GM18517 (cell line): ENCODE data around the gene ARHGAP40.

ENCODE experiments used
- ATAC-seq: cut with Tn5 transposase; IDR thresholded peaks from one replicate; pipeline ENCODE4 v1.9.1; 2021; ENCODE audit warnings: mild to moderate bottlenecking, moderate library complexity; ENCODE audit not compliant: unreplicated experiment

Gene ARHGAP40

DNA sequence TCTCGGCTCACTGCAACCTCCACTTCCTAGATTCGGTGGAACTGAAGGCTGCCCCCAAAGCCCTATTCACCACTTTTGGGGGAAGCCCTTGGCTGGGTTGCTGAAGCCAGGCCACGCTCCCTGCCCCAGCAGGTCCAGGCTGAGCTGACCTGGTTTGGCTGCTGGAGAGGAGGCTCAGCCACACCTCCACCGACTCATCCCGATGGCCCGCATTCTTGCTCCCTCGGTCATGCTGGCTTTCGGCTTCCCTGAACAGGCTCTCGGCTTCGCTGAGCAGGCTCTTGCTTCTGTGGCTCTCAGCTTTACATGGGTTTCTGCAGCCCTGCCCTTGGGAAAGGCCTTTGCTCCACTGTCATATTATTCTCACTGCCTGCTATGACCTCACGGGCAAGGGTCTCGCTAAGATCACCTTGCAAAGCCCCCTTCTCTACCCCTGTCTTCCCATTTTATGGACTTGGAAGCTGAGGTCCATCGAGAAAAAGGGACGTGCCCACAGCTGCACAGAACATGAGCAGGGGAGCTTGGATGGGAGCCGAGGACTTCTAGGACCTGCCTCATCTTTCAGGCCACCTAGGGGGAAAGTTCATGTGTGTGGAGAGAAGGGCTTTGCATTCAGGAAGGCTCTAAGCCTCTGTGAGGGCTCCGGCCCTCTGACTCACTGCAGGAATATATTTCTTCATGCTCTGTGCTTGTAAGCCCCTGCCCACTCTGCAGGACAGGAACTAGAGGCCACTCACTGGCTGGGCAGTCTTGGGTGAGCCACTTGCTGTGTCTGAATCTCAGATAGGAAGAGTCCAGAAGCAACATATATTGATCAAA is 15.6 kb downstream of the ARHGAP40 start:
- no peak for ATAC-seq

DNA sequence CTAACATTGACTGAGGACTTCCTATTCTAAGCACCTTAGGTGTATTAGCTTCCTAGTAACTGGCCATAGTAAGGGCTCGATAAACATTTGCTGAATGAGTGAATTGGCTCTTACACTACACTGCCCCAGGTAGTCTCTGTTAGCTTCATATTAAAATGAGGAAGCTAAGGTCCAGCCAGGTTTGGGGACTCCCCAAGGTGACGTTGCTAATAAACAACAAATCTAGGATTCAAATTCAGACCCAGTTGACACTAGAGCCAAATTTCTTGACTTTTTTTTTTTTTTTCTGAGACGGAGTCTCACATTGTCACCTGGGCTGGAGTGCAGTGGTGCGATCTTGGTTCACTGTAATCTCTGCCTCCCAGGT is 16.2 kb downstream of the ARHGAP40 start:
- no peak for ATAC-seq

DNA sequence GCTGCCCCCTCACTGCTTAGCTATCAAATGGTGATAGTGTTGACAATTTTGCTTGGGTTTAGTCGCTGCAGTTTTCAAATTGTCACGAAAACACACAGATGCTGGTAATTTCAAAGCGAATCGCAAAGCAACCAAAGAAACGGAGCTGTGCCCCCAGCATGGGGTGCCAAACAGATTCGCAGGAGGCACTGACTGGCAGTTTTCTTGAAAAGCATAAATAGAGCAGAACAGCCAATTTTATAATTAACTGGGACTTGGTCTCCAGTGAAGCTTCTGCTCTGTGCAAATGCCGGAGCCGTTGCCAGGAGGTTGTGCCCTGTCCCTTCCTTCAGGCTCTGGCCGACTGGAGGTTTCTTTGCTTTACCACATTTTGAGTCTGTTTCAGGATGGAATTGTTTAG is 18.8 kb downstream of the ARHGAP40 start:
- no peak for ATAC-seq

DNA sequence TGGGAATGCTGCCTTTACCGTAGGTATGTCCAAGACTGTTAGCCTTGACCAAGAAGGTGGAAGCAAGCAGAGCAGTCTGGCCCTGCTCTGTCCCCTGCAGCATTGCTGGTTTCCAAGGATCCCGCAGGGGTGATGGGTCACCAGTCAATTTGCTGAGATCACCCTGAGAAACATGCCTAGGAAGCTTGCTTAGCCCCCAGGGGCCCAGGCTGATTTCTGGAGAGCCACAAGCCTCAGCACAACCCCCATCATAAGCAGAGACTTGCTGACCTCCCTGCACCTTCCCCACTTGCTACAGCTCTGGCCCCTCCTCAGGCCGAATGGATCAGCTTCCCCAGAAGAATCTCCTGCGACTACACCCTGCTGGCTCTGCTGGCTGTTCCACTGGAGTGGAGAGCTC is 21.5 kb downstream of the ARHGAP40 start:
- no peak for ATAC-seq

DNA sequence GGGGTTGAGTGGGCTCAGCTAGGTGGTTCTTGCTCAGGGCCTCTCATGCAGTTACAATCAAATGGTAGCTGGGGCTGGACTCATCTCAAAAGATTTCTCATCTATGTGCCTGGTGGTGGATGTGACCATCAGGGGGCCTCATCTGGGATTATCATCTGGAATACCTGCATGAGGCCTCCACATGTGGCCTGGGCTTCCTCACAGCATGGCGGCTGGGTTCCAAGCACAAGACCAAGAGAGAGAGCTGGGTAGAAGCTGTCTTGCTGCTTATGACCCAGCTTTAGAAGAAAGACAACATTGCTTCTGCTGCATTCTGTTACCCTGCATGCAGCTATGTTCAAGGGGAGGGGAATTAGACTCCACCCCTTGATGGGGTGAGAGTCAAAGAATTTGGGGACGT is 22.5 kb downstream of the ARHGAP40 start:
- ATAC-seq, result no peak

DNA sequence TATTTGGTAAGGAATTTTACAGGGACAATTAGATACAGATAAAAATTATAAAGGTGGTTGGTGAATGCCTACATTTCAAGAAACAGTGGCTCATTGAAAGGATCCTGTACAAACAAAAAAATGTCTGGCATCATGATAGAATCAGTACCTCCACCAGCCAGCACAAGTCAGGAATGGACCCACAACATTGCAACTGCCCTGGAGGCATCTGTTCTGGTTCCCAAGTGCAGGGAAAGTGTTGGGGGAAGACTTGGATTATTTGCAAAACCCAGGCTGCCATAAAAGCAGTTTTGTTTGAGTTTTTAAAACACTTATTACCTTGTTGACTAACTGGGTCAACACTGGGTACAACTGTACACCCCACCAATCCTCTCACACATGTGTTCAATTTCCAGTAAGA is 24.3 kb downstream of the ARHGAP40 start:
- ATAC-seq, result no peak

DNA sequence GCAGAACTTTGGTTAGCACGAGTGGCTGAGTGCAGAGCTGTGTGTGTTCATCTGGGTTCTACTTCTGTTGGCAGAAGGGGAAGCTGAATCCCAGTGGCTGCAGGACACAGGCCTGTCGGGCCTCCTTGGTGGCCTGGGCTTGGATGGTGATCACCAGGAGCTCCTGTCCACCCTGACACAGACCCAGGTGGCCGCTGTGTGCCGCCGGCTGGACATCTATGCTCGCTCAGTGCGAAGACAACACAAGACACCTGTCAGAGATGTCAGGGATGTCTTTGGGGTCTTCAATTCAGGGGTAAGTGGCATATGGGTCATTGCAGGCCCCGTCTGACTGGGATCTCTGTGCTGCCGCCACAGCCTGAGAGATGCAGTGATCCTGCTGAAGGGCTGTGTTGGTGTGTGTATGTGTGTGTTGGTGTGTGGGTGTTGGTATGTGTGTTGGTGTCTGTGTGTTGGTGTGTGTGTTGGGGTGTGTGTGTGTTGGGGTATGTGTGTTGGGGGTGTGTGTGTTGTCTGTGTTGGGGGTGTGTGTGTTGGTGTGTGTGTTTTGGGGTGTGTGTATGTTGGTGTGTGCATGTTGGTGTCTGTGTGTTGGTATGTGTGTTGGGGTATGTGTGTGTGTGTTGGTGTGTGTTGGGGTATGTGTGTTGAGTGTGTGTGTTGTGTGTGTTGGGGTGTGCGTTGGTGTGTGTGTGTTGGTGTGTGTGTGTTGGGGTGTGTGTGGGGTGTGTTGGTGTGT is 25.5 kb downstream of the ARHGAP40 start:
- no peak for ATAC-seq

DNA sequence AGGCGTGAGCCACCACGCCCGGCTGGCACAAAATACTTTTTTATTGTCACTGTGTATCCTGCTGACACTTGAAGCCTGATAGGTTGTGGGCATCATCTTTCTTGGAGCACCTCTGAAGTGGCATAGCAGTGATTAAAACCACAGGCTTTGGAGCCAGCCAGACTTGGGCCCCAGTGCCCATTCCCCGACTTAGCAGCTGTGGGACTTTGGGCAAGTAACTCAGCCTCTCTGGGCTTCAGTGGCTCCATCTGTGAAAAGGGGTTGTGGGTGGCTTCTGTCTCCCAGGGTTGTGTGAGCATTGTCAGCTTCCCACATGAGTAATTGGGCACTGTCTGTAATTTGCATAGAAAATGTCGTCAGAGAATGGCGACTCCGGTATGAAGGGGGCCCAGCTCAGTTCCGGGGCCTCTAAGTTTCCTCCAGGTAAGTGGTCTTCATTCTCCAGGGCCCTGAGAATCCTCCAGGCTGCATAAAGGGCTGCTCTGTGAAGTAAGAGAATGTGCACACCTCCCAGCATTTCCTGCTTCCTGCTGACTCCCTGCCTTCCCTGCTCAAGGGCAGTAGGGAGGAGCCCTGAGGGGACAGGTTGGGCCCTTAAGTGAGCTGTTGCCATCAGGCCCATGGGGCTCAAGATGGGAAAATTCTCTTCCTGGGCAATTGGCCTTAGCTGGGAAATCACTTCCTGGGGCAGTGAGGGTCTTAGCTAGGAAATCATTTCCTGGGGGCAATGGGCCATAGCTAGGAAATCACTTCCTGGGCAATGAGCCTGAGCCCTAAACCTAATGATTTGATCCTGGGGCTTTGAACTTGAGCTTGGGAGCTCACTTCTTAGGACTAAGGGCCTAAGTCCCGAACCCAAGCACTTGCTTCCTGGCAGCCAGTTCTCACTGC is 27.2 kb downstream of the ARHGAP40 start:
- ATAC-seq, result no peak

DNA sequence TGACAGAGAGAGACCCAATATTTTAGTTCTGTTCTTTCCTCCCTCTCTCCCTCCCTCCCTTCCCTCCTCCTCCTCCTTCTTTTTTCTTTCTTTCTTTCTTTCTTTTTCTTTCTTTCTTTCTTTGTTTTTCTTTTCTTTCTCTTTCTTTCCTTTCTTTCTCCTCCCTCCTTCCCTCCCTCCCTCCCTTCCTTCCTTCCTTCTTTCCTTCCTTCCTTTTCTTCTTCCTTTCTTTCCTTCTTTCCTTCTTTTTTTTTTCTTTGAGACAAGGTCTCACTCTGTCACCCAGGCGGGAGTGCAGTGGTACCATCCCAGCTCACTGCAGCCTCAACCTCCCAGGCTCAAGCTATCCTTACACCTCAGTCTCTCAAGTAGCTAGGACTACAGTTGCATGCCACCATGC is 28.4 kb downstream of the ARHGAP40 start:
- no peak for ATAC-seq

DNA sequence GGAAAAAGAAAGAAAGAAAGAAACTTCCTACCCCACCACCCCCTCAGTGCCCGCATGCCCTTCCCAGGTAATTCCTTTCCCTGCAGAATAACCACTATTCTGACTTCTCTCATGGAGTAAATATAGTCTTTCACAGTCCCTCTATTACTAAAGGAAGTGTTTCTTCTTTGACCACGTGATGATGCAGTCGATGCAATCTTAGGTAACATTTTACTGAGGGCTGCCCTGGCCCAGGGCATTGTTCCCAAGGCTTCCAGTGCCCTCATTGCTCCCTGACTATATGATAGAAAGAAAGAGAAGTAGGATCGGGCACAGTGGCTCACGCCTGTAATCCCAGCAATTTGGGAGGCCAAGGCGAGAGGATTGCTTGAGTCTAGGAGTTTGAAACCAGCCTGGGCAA is 29.1 kb downstream of the ARHGAP40 start:
- ATAC-seq, result no peak

DNA sequence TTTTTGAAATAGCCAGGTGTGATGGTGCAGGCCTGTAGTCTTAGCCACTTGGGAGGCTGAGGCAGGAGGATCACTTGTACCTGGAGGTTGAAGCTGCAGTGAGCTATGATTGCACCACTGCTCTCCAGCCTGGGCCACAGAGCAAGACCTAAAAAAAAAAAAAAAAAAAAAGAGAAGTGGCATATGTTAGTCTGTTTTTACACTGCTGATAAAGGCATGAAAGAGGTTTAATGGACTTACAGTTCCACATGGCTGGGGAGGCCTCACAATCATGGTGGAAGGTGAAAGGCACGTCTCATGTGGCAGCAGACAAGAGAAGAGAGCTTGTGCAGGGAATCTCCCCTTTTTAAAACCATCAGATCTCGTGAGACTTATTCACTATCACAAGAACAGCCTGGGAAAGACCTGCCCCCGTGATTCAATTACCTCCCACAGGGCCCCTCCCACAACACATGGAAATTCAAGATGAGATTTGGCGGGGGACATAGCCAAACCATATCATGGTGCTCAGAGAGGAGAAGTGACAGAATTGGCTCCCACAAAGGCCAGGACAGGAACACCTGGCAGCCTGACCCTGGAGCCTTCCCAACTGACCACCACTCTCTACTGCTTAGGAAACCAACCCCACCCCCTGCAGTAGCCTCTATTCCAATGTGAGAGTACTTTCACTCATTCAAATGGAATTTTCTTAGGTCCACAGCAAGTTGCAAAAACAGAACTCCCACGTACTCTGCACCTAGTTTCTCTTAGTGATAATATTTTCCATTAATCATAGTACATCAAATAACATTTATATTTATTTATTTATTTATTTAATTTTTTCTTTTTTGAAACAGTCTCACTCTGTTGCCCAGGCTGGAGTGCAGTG is 29.8 kb downstream of the ARHGAP40 start:
- ATAC-seq, result no peak

DNA sequence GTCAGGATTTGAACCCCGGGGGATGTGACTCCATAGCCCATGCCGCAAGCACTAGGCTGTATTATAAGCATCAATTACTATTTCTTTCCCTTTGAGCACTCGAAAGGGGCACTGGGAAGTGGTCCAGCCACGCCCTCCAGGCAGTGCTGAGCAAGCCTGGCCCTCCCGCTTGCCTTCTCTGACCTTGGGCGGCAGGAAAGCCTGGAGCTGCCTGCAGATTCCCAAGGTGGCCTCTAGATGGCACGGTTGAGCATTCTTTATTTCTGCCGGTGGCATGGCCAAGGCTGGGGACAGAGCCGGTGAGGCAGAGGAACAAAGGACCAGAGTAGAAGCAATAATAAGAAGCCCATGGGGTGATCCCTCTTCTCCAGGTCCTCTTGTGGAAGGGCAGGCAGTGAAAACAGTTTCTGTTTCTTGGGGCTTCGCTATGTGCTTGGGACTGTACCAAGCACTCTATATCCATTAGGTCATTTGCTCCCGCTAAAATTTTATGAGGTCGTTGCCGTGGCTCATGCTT is 32.0 kb downstream of the ARHGAP40 start:
- ATAC-seq, result no peak

DNA sequence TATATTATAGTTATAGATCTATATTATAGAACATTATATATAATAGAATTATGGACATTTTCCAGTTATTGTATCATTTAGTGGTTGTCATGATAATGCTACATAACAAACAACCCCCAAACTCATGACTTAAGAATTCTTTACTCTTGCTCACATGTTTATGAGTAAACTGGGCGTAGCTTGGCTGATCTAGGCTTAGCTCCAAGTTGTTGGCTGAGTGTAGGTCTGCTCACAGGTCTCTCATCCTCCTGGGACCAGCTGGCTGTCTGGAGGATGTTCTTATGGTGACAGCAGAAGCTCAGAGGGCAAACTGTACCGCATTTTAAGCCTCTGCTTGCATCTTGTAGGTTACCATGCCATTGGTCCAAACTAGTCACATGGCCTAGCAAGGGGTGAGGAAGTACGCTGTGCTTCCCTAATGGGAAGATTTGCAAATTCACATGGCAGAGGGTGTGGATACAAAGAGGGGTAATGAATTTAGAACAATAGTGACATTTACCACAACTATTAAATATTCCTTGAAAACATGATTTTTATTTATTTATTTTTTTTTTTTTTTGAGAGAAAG is 34.2 kb downstream of the ARHGAP40 start:
- no peak for ATAC-seq

DNA sequence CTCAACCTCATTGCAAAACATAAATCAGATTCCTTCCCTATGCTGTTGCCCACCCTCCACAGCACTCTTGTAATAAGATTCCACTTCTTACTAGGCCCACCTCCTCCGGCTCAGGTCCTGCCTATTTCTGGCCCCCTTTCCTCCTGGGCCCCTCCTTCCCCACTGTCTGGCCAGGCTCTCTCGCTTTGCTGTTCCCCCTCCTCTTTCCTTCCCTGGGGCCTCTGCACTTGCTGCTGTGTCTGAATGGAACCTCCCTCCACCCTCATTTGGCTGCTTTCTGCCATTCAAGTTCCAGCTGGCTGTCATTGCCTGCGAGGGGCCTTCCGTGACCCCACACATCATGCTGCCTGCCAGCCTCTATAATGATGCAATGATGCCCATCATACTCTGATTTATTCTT is 38.9 kb downstream of the ARHGAP40 start:
- no peak for ATAC-seq

DNA sequence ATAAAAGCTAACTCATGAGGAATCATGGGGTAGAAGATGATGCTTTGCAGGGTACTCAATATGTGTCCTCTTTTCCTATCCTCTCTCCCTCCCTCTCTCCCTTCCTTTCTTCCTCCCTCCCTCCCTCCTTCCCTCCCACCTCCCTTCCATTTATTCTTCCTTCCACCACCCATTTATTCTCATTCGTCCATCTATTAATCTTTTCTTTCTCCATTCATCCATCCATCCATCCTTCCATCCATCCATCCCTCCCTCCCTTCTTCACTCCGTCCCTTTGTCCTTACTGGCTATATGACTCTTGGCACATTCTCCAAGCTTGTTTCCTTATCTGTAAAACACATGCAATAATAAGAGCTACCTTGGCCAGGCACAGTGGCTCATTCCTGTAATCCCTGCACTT is 40.9 kb downstream of the ARHGAP40 start:
- no peak for ATAC-seq

DNA sequence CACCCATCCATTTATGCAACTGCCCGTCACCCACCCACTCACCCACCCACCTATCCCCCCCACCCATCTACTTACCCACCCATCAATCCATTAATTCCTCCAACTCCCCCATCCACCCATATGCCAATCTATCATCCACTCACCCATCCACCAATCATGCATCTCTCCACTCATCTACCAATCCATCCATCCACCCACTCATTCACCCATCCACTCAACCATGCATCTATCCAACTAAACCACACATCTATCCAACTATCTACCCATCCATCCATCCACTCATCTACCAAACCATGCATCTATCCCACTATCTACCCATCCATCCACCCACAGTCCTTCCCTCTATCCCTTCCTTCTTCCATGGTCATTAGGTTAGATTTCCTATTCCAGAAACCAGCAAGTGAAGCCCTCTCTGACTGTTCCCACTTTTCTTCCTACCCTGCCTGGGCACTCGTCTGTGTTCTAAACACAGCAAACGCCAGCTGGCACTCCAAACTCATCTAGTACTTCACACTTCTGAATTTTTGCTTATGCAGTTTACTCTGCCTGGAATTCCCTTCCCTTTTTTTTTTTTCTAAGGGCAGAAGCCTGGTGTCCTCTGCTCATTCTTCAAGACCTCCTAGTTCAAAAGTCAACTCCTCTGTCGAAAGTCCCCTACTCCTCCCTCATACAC is 43.1 kb downstream of the ARHGAP40 start:
- ATAC-seq, result no peak

DNA sequence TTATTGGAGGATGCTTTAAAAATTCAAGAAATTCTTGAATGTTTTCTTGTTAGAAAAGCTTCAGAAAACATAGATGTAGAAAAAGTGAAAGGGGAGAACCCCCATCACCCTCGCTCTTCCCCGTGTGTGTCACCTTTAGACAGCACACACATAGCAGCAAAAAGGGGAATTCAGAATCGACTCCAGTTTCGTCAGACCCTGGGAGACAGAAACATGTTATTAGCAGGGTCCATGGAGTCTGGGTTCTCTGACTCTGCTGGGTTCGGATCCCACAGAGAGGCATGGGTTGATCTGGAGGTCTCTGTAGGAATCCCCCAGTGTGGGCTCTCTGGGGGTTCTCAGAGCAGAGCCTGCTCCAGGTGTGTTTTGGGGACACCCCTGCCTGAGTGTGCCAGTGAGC is 43.7 kb downstream of the ARHGAP40 start:
- no peak for ATAC-seq

DNA sequence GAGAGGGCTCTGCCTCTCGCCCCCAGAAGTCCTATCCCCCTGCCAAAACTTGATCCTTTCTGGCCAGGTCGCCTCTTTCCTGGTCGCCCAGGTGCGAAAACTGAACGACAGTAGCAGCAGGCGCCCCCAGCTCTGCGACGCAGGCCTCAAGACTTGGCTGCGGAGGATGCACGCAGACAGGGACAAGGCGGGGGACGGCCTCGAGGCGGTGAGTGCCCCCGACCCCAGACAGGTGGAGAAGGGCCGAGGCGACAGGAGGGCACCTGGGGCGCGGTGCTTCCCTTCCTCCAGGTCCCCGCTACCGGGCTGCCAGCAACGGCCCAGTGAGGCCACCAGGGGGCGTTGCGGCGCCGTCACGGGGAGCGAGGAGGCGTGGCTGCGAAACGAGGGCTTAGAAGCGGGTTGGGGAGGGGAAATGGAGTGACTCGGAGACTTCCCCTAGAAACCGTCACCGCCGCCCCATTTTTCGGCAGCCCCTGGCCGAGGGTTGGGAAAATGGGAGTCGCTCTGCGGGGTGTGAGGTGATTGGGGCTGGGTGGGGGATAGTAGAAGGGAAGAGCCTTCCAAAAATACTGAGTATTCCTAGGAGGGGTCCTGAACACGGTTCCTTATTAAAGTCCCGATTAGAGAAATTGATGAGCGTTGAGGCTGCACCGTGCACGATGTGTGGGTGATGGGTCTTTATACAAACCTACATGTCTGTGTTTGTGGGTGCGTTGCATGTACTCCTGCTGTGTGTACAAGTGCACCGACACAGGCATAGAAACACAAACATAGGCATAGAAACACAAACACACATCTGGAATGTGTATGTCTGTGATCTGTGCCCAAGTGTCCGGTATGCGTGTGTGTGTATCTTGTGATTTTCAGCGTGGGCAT is 44.6 kb downstream of the ARHGAP40 start:
- no peak for ATAC-seq
